H1 (cell line): ENCODE data around the gene ANKRD26. TPM values are rescaled to one million over a fixed set of nuclear protein-coding genes. Genes with fewer than 3 reads are reported as not detected.

Experiments used
- CTCF ChIA-PET: fragments of 300-600 bp; sonication (Branson Sonifier 250); formaldehyde crosslinking; loops from one replicate; lab custom pipeline; 2021; ENCODE audit not compliant: partially characterized antibody; lab: Charles Lee
- POLR2A ChIA-PET: fragments of 300-600 bp; sonication (Branson Sonifier 250); formaldehyde crosslinking; loops from one replicate; lab custom pipeline; 2021; ENCODE audit warnings: inconsistent platforms; ENCODE audit not compliant: partially characterized antibody; lab: Charles Lee
- DNase-seq, 2 experiments: peaks; one replicate each; pipeline versions ENCODE4 v3.0.0 to v3.0.0-alpha.2; 2010 to 2022; ENCODE audit warnings: low spot score in 2 of 2, low read depth in 1 of 2, mixed read lengths in 1 of 2
- FAIRE-seq: peaks from 2 replicates; lab custom pipeline; 2011; peaks lifted over from hg19 to GRCh38; lab: Jason Lieb, UNC
- H2AFZ ChIP-seq: 2 replicates; pipeline ENCODE4 v1.8.1; 2012; ENCODE audit warnings: low read length, inconsistent platforms
- H2AK5ac ChIP-seq: 2 replicates; pipeline ENCODE4 v1.6.1; 2013; ENCODE audit warnings: low read depth, low read length
- H2BK120ac ChIP-seq: replicated peaks from 2 replicates; pipeline ENCODE3; 2013; ENCODE audit warnings: low read depth, low read length, inconsistent platforms
- H2BK12ac ChIP-seq: 2 replicates; pipeline ENCODE4 v1.6.1; 2013; ENCODE audit warnings: low read depth, low read length
- H2BK15ac ChIP-seq: 2 replicates; pipeline ENCODE4 v1.6.1; 2013; ENCODE audit warnings: low read length
- H2BK20ac ChIP-seq: 2 replicates; pipeline ENCODE4 v1.6.1; 2013; ENCODE audit warnings: low read length
- H2BK5ac ChIP-seq: 2 replicates; pipeline ENCODE4 v1.6.1; 2013; ENCODE audit warnings: low read depth, low read length
- H3K14ac ChIP-seq: 2 replicates; pipeline ENCODE4 v1.6.1; 2013; ENCODE audit warnings: inconsistent platforms; ENCODE audit not compliant: insufficient read length
- H3K18ac ChIP-seq: 2 replicates; pipeline ENCODE4 v1.6.1; 2013; ENCODE audit warnings: low read length; ENCODE audit errors: extremely low read depth
- H3K23ac ChIP-seq: 2 replicates; pipeline ENCODE4 v1.6.1; 2013; ENCODE audit warnings: inconsistent platforms; ENCODE audit not compliant: insufficient read length
- H3K23me2 ChIP-seq: 2 replicates; pipeline ENCODE4 v1.6.1; 2013; ENCODE audit warnings: low read depth, low read length
- H3K27ac ChIP-seq: 2 replicates; pipeline ENCODE4 v1.6.1; 2011; ENCODE audit warnings: low read depth, low read length, inconsistent platforms
- H3K27me3 ChIP-seq, 4 experiments: replicated peaks in 1 of 4; 1 replicate in 1 of 4; 2 replicates in 3 of 4; pipeline versions ENCODE4 v1.6.1 to v1.8.1; 2011 to 2013; ENCODE audit warnings: low read length in 3 of 4, mild to moderate bottlenecking in 3 of 4, inconsistent platforms in 2 of 4, mixed read lengths in 2 of 4, moderate library complexity in 1 of 4; ENCODE audit not compliant: control insufficient read depth in 3 of 4, insufficient read depth in 3 of 4; ENCODE audit errors: extremely low read depth in 1 of 4
- H3K36me3 ChIP-seq, 4 experiments: 2 replicates each; pipeline versions ENCODE4 v1.6.1 to v1.8.1; 2011 to 2013; ENCODE audit warnings: mild to moderate bottlenecking in 4 of 4, low read length in 3 of 4, moderate library complexity in 2 of 4, control low read depth in 1 of 4, inconsistent platforms in 1 of 4; ENCODE audit not compliant: insufficient read depth in 4 of 4, control insufficient read depth in 2 of 4
- H3K4ac ChIP-seq: replicated peaks from 2 replicates; pipeline ENCODE3; 2013; ENCODE audit warnings: low read length, low read depth, mixed read lengths, inconsistent platforms; ENCODE audit not compliant: insufficient read length
- H3K4me1 ChIP-seq, 4 experiments: replicated peaks in 1 of 4; 1 replicate in 1 of 4; 2 replicates in 3 of 4; pipeline versions ENCODE4 v1.6.1 to v1.8.1; 2011 to 2013; ENCODE audit warnings: low read length in 3 of 4, inconsistent platforms in 2 of 4, mixed read lengths in 1 of 4; ENCODE audit not compliant: insufficient read depth in 4 of 4, control insufficient read depth in 3 of 4
- H3K4me2 ChIP-seq, 2 experiments: 2 replicates each; pipeline versions ENCODE4 v1.6.1 to v1.8.1; 2011 to 2013; ENCODE audit warnings: low read depth in 2 of 2, low read length in 2 of 2, control low read depth in 1 of 2, inconsistent platforms in 1 of 2, mild to moderate bottlenecking in 1 of 2; ENCODE audit not compliant: insufficient read depth in 1 of 2
- H3K4me3 ChIP-seq, 4 experiments: fragments of 200-600, 300-600 bp in 1 of 4; sonication (generic), shearing (Covaris generic), sonication (Bioruptor Twin) in 1 of 4; 2 replicates each; pipeline versions ENCODE4 v1.5.1 to v1.8.1; 2011 to 2016; ENCODE audit warnings: low read length in 4 of 4, low read depth in 3 of 4, control low read depth in 2 of 4, inconsistent platforms in 2 of 4, mild to moderate bottlenecking in 2 of 4, mixed read lengths in 1 of 4, moderate library complexity in 1 of 4; ENCODE audit not compliant: insufficient read depth in 2 of 4; ENCODE audit errors: extremely low read depth in 1 of 4
- H3K56ac ChIP-seq: replicated peaks from 2 replicates; pipeline ENCODE3; 2013; ENCODE audit warnings: low read depth, mild to moderate bottlenecking, mixed read lengths, low read length, inconsistent platforms; ENCODE audit not compliant: insufficient read length
- H3K79me1 ChIP-seq: 2 replicates; pipeline ENCODE4 v1.6.1; 2013; ENCODE audit warnings: low read depth, low read length, control low read depth
- H3K79me2 ChIP-seq, 2 experiments: 2 replicates each; pipeline versions ENCODE4 v1.6.1 to v1.8.1; 2012 to 2013; ENCODE audit warnings: low read length in 2 of 2, mild to moderate bottlenecking in 2 of 2, inconsistent platforms in 1 of 2; ENCODE audit not compliant: insufficient read depth in 2 of 2, control insufficient read depth in 1 of 2
- H3K9ac ChIP-seq, 4 experiments: replicated peaks in 1 of 4; 1 replicate in 1 of 4; 2 replicates in 3 of 4; pipeline versions ENCODE4 v1.6.1 to v1.8.1; 2011 to 2013; ENCODE audit warnings: low read depth in 3 of 4, low read length in 3 of 4, control low read depth in 2 of 4, mild to moderate bottlenecking in 2 of 4, moderate library complexity in 2 of 4, inconsistent platforms in 1 of 4; ENCODE audit errors: extremely low read depth in 1 of 4
- H3K9me3 ChIP-seq, 2 experiments: 2 replicates each; pipeline versions ENCODE4 v1.6.1 to v1.8.1; 2012 to 2013; ENCODE audit warnings: mild to moderate bottlenecking in 2 of 2, moderate library complexity in 2 of 2, control low read depth in 1 of 2, inconsistent platforms in 1 of 2, low read depth in 1 of 2, low read length in 1 of 2, mixed read lengths in 1 of 2; ENCODE audit not compliant: insufficient read depth in 2 of 2
- H4K20me1 ChIP-seq, 2 experiments: replicated peaks in 1 of 2; 2 replicates each; pipeline versions ENCODE3 to v1.8.1; 2011 to 2013; ENCODE audit warnings: inconsistent platforms in 2 of 2, low read length in 2 of 2, mild to moderate bottlenecking in 1 of 2; ENCODE audit not compliant: insufficient read depth in 2 of 2, control insufficient read depth in 1 of 2
- H4K5ac ChIP-seq: 2 replicates; pipeline ENCODE4 v1.6.1; 2013; ENCODE audit warnings: low read length, low read depth, mixed read lengths, inconsistent platforms; ENCODE audit not compliant: insufficient read length
- H4K8ac ChIP-seq: 2 replicates; pipeline ENCODE4 v1.8.0; 2013; ENCODE audit warnings: mild to moderate bottlenecking, moderate library complexity, low read length, inconsistent platforms; ENCODE audit not compliant: insufficient read depth; ENCODE audit errors: extremely low read depth
- H4K91ac ChIP-seq: replicated peaks from 2 replicates; pipeline ENCODE3; 2013; ENCODE audit warnings: low read length, mixed read lengths, inconsistent platforms; ENCODE audit not compliant: insufficient read length
- CBX8 ChIP-seq: fragments of 300-800, 300-1000 bp; sonication (generic); IDR thresholded peaks from 2 replicates; pipeline ENCODE4 v1.7.1; 2016; ENCODE audit warnings: low read depth, low read length, borderline replicate concordance
- GTF2F1 ChIP-seq: IDR thresholded peaks from 2 replicates; pipeline ENCODE4 v1.6.1; 2012; ENCODE audit warnings: low read depth, low read length, improper control_type of control experiment, borderline replicate concordance
- SRF ChIP-seq: IDR thresholded peaks from 2 replicates; pipeline ENCODE4 v1.6.1; 2011; ENCODE audit warnings: mild to moderate bottlenecking, low read depth, low read length, moderate library complexity
- WGBS, 2 experiments: shearing (Covaris generic) in 1 of 2; methylation state at CpG; one replicate each; pipeline versions ENCODE4 v1.1.6 to v1.1.7; 2013 to 2015; ENCODE audit warnings: low lambda C conversion rate in 2 of 2, mixed read lengths in 2 of 2, inconsistent platforms in 1 of 2, low coverage in 1 of 2, missing lambda C conversion rate in 1 of 2; ENCODE audit not compliant: insufficient replicate concordance in 2 of 2, insufficient coverage in 1 of 2, insufficient read length in 1 of 2; ENCODE audit errors: extremely low coverage in 1 of 2, missing lambda C conversion rate in 1 of 2; 5-methylcytosine and 5-hydroxymethylcytosine counted together
- polyA plus RNA-seq, 7 experiments: library from polyadenylated mRNA; depleted of rRNA in 3 of 7; stranded (reverse) in 5 of 7; unstranded in 2 of 7; fragments of >200 nt in 5 of 7; fragments of 200-250 nt in 2 of 7; gene quantifications; 1 replicate in 5 of 7; 2 replicates in 1 of 7; 4 replicates in 1 of 7; pipeline versions ENCODE4 v1.2.1 to v1.2.3, GENCODE V29; 2011 to 2013; ENCODE audit warnings: missing spikeins in 2 of 7, mixed read lengths in 2 of 7
- total RNA-seq: library from RNA; stranded (reverse); fragmentation: NEBNext Ultra II Directional; extraction: Animal tissue kit (Norgen Biotek cat#: 25700); gene quantifications from 2 replicates; pipeline ENCODE4 v1.2.1, GENCODE V29; 2021

The ANKRD26 gene
- total and polyA plus RNA-seq, 2 of the 8 experiments (the other 6 are each of a cell fraction or from before 2014, with no cell fraction given): 1.3 to 8.8 TPM

DNA sequence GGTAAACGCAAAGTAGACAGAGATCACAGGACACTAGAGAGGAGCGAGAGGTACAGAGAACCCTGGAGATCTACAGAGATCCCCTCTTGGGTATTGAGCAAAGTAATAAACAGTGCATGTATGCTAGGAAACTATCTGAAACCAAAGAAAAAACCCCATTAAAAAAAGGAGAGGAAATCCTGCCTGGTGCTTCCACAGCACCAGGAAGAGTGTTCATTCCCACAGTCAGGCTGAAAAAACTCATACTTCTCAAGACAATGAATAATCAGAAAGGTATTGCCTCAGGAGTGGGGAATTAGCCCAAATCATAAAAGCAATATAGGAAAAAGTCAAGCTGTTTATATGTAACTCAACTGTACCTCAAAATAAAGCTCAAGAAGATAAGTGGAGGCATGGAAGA, 59.1 kb downstream of the ANKRD26 start:
- ChIA-PET POLR2A (no interaction called here), CTCF (interaction anchor here (0.7 to 0.8 kb wide), 2 partner anchors 8 to 537 kb away, joined by 3 read pairs; no protein-coding TSS in a partner anchor)
- Histone ChIP-seq H3K9ac (no peak overlapping the region), H4K8ac (no peak overlapping the region), H3K4me2 (no peak overlapping the region), H3K27me3 (no peaks in the 10 kb centered on the region), H3K14ac (no peak overlapping the region), H3K27ac (no peak overlapping the region), H3K79me1 (no peaks in the 10 kb centered on the region), H3K36me3 (peaks cover 0 to 17% (median 1%) of the 10 kb centered on the region in 4 experiments; a peak in 1 of 8 replicates), H3K9me3 (no peaks in the 10 kb centered on the region), H3K18ac (no peak overlapping the region), H3K56ac (no peak overlapping the region), H2BK15ac (no peak overlapping the region), H3K4me3 (no peak overlapping the region), H2BK120ac (no peak overlapping the region), H3K79me2 (no peaks in the 10 kb centered on the region), H2BK5ac (no peak overlapping the region), H4K20me1 (no peaks in the 10 kb centered on the region), H2AK5ac (no peak overlapping the region), H3K23ac (no peak overlapping the region), H2BK12ac (no peak overlapping the region), H3K23me2 (no peaks in the 10 kb centered on the region), H2AFZ (no peak overlapping the region), H3K4me1 (no peaks in the 10 kb centered on the region), H3K4ac (no peak overlapping the region), H2BK20ac (no peak overlapping the region), H4K91ac (no peak overlapping the region), H4K5ac (no peak overlapping the region)
- TF ChIP-seq CBX8 (no peak), SRF (no peak), GTF2F1 (no peak)
- DNase-seq (no peak), FAIRE-seq (no peak)
- WGBS, 2 experiments: 78% methylated on average over 2 of the region's 2 CpGs; no CpG with 5 or more reads in 1 of the 2 experiments
